ENCODE results near the gene BRME1.

Gene BRME1

GRCh38 chr19:13890136-13890535 lies 15.8 kb downstream of the BRME1 start:
- WGBS, 2 donors (ENCODE audit: extremely low coverage in 2 of 2, insufficient read length in 2 of 2, insufficient replicate concordance in 1 of 2): no CpG with 5 or more reads among the region's 13 CpGs
- H3K14ac ChIP-seq (ENCODE audit: low read length): no peak overlapping the region

DNA sequence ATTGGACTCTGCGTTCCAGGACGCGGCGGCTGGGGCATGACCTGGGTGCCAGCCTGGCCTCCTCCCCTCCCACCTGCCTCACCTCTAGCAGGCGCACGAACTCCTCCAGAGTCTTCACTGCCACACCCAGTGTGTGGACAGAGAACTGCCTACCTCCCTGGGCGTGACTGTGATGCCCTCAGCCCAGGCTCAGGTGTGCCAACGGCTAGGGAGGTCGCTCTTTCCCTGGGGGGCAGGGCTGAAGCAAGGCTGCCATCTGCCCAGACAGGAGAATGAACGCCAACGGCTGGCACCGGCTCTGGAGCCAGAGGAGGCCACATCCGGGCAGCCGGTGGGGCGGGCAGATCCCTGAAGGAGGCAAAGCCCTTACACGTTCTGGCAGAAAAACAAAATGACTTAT lies 17.6 kb downstream of the BRME1 start:
- Histone ChIP-seq H3K4ac (ENCODE audit: low read length) (no peak overlapping the region), H3K4me2 (ENCODE audit: insufficient read depth, low read length, poor library complexity, severe bottlenecking) (no peak overlapping the region), H2BK5ac (ENCODE audit: low read length) (no peak overlapping the region), H3K27me3 (ENCODE audit: control insufficient read depth in 3 of 3, insufficient read depth in 3 of 3, low read depth in 1 of 3, low read length in 3 of 3) (no peaks in the 10 kb centered on the region), H2AK5ac (ENCODE audit: low read depth, low read length) (no peak overlapping the region), H3K4me1 (ENCODE audit: control insufficient read depth in 2 of 2, insufficient read depth in 1 of 2, low read depth in 1 of 2, low read length in 2 of 2) (no peaks in the 10 kb centered on the region), H3K79me1 (ENCODE audit: low read depth, low read length) (no peaks in the 10 kb centered on the region), H4K8ac (ENCODE audit: low read depth, low read length) (peak overlapping the region; percentile 58), H4K91ac (ENCODE audit: low read depth, low read length, poor library complexity) (no peak overlapping the region), H3K14ac (ENCODE audit: low read length) (no peak overlapping the region), H2BK12ac (ENCODE audit: low read length) (peak overlapping the region; percentile 53), H2BK120ac (ENCODE audit: low read depth, low read length) (no peak overlapping the region), H3K9ac (ENCODE audit: low read depth, low read length, poor library complexity) (no peak overlapping the region), H2AFZ (ENCODE audit: low read length) (no peak overlapping the region), H3K23ac (ENCODE audit: low read depth, low read length, poor library complexity) (no peak overlapping the region), H3K4me3 (ENCODE audit: low read length in 2 of 2) (no peak overlapping the region), H3K9me3 (replicated peaks in 1 of 2; ENCODE audit: control insufficient read depth in 2 of 2, insufficient read depth in 1 of 2, low read depth in 1 of 2, low read length in 2 of 2) (no peaks in the 10 kb centered on the region), H2BK15ac (ENCODE audit: low read length) (no peak overlapping the region), H3K18ac (ENCODE audit: low read length) (peak overlapping the region; percentile 46), H3K27ac (replicated peaks; ENCODE audit: low read length) (no peak overlapping the region), H3K36me3 (replicated peaks in 1 of 2; ENCODE audit: control insufficient read depth in 2 of 2, insufficient read depth in 2 of 2, low read length in 2 of 2) (no peaks in the 10 kb centered on the region)
- no peak for DNase-seq (ENCODE audit: low spot score)
- WGBS, 2 donors (ENCODE audit: extremely low coverage in 2 of 2, insufficient read length in 2 of 2, insufficient replicate concordance in 1 of 2): no CpG with 5 or more reads among the region's 16 CpGs

More at GRCh38 chr19:13890136-13890535, 15.8 kb downstream of the BRME1 start:
- H3K23ac ChIP-seq (ENCODE audit: low read depth, low read length, poor library complexity): no peak overlapping the region
- H3K4me1 ChIP-seq (ENCODE audit: control insufficient read depth in 2 of 2, insufficient read depth in 1 of 2, low read depth in 1 of 2, low read length in 2 of 2): no peaks in the 10 kb centered on the region
- H2BK15ac ChIP-seq (ENCODE audit: low read length): peak overlapping the region; percentile 6
- H3K36me3 ChIP-seq (replicated peaks in 1 of 2; ENCODE audit: control insufficient read depth in 2 of 2, insufficient read depth in 2 of 2, low read length in 2 of 2): no peaks in the 10 kb centered on the region
- peak overlapping the region; percentile 13 for H3K18ac ChIP-seq (ENCODE audit: low read length)
- no peak overlapping the region for H4K91ac ChIP-seq (ENCODE audit: low read depth, low read length, poor library complexity)
- no peak overlapping the region for H3K27ac ChIP-seq (replicated peaks; ENCODE audit: low read length)
- H2AFZ ChIP-seq (ENCODE audit: low read length): no peak overlapping the region
- DNase-seq (ENCODE audit: low spot score): no peak
- H3K9me3 ChIP-seq (replicated peaks in 1 of 2; ENCODE audit: control insufficient read depth in 2 of 2, insufficient read depth in 1 of 2, low read depth in 1 of 2, low read length in 2 of 2): no peaks in the 10 kb centered on the region
- no peaks in the 10 kb centered on the region for H3K79me1 ChIP-seq (ENCODE audit: low read depth, low read length)
- no peak overlapping the region for H3K4me2 ChIP-seq (ENCODE audit: insufficient read depth, low read length, poor library complexity, severe bottlenecking)
- H3K9ac ChIP-seq (ENCODE audit: low read depth, low read length, poor library complexity): peak overlapping the region; percentile 40
- H3K27me3 ChIP-seq (ENCODE audit: control insufficient read depth in 3 of 3, insufficient read depth in 3 of 3, low read depth in 1 of 3, low read length in 3 of 3): no peaks in the 10 kb centered on the region
- peak overlapping the region; percentile 36 for H2AK5ac ChIP-seq (ENCODE audit: low read depth, low read length)
- H3K4me3 ChIP-seq (ENCODE audit: low read length in 2 of 2): no peak overlapping the region
- H2BK120ac ChIP-seq (ENCODE audit: low read depth, low read length): no peak overlapping the region
- no peak overlapping the region for H4K8ac ChIP-seq (ENCODE audit: low read depth, low read length)
- peak overlapping the region; percentile 24 for H2BK5ac ChIP-seq (ENCODE audit: low read length)
- no peak overlapping the region for H3K4ac ChIP-seq (ENCODE audit: low read length)
- no peak overlapping the region for H2BK12ac ChIP-seq (ENCODE audit: low read length)

GRCh38 chr19:13887517-13887916 lies 18.4 kb downstream of the BRME1 start:
- H4K8ac ChIP-seq (ENCODE audit: low read depth, low read length): no peak overlapping the region
- H4K91ac ChIP-seq (ENCODE audit: low read depth, low read length, poor library complexity): no peak overlapping the region
- no peak overlapping the region for H2AK5ac ChIP-seq (ENCODE audit: low read depth, low read length)
- peaks cover 1 to 2% of the 10 kb centered on the region in 2 donors for H3K4me1 ChIP-seq (ENCODE audit: control insufficient read depth in 2 of 2, insufficient read depth in 1 of 2, low read depth in 1 of 2, low read length in 2 of 2)
- no peak overlapping the region for H3K4me2 ChIP-seq (ENCODE audit: insufficient read depth, low read length, poor library complexity, severe bottlenecking)
- H3K14ac ChIP-seq (ENCODE audit: low read length): no peak overlapping the region
- H3K27ac ChIP-seq (replicated peaks; ENCODE audit: low read length): no peak overlapping the region
- no peak overlapping the region for H2BK15ac ChIP-seq (ENCODE audit: low read length)
- H3K9ac ChIP-seq (ENCODE audit: low read depth, low read length, poor library complexity): peak overlapping the region; percentile 24
- no peak for DNase-seq (ENCODE audit: low spot score)
- H2BK120ac ChIP-seq (ENCODE audit: low read depth, low read length): no peak overlapping the region
- no peaks in the 10 kb centered on the region for H3K9me3 ChIP-seq (replicated peaks in 1 of 2; ENCODE audit: control insufficient read depth in 2 of 2, insufficient read depth in 1 of 2, low read depth in 1 of 2, low read length in 2 of 2)
- no peak overlapping the region for H3K4ac ChIP-seq (ENCODE audit: low read length)
- H3K36me3 ChIP-seq (replicated peaks in 1 of 2; ENCODE audit: control insufficient read depth in 2 of 2, insufficient read depth in 2 of 2, low read length in 2 of 2): no peaks in the 10 kb centered on the region
- no peak overlapping the region for H2BK12ac ChIP-seq (ENCODE audit: low read length)
- H3K4me3 ChIP-seq (ENCODE audit: low read length in 2 of 2): no peak overlapping the region
- no peak overlapping the region for H2BK5ac ChIP-seq (ENCODE audit: low read length)
- no peaks in the 10 kb centered on the region for H3K27me3 ChIP-seq (ENCODE audit: control insufficient read depth in 3 of 3, insufficient read depth in 3 of 3, low read depth in 1 of 3, low read length in 3 of 3)
- H3K18ac ChIP-seq (ENCODE audit: low read length): no peak overlapping the region
- H3K23ac ChIP-seq (ENCODE audit: low read depth, low read length, poor library complexity): no peak overlapping the region
- no peak overlapping the region for H2AFZ ChIP-seq (ENCODE audit: low read length)
- no peaks in the 10 kb centered on the region for H3K79me1 ChIP-seq (ENCODE audit: low read depth, low read length)
- no CpG with 5 or more reads among the region's 5 CpGs for WGBS, 2 donors (ENCODE audit: extremely low coverage in 2 of 2, insufficient read length in 2 of 2, insufficient replicate concordance in 1 of 2)

DNA sequence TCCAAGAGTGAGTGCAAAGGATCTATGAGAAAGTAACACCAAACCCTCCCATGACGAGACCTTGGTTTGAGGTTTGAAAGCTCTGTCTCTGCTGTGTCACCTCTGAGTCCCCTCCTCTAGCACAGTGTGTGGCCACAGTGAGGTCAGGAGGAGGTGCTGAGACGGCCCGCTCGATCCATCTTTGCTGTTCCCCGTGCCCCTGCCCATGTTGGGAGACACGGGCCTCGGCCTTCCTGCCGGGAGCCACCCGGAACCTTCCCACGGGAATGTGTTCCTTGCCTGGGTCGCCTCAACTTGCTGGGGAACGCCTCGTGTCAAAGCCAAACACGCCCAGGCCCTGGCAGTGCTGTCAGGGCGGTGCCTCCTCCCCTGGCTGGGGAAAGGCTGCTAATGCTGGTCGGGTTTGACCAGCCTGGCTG lies 18.9 kb downstream of the BRME1 start:
- no peak for DNase-seq (ENCODE audit: low spot score)
- H3K27me3 ChIP-seq (ENCODE audit: control insufficient read depth in 3 of 3, insufficient read depth in 3 of 3, low read depth in 1 of 3, low read length in 3 of 3): no peaks in the 10 kb centered on the region
- H4K91ac ChIP-seq (ENCODE audit: low read depth, low read length, poor library complexity): no peak overlapping the region
- no peak overlapping the region for H3K4ac ChIP-seq (ENCODE audit: low read length)
- H3K36me3 ChIP-seq (replicated peaks in 1 of 2; ENCODE audit: control insufficient read depth in 2 of 2, insufficient read depth in 2 of 2, low read length in 2 of 2): no peaks in the 10 kb centered on the region
- H3K23ac ChIP-seq (ENCODE audit: low read depth, low read length, poor library complexity): no peak overlapping the region
- no peak overlapping the region for H4K8ac ChIP-seq (ENCODE audit: low read depth, low read length)
- H3K14ac ChIP-seq (ENCODE audit: low read length): no peak overlapping the region
- H2BK120ac ChIP-seq (ENCODE audit: low read depth, low read length): no peak overlapping the region
- no peak overlapping the region for H3K4me2 ChIP-seq (ENCODE audit: insufficient read depth, low read length, poor library complexity, severe bottlenecking)
- H3K4me1 ChIP-seq (ENCODE audit: control insufficient read depth in 2 of 2, insufficient read depth in 1 of 2, low read depth in 1 of 2, low read length in 2 of 2): peaks cover 2 to 7% of the 10 kb centered on the region in 2 donors
- peak overlapping the region; percentile 24 for H3K9ac ChIP-seq (ENCODE audit: low read depth, low read length, poor library complexity)
- H2BK15ac ChIP-seq (ENCODE audit: low read length): no peak overlapping the region
- H3K79me1 ChIP-seq (ENCODE audit: low read depth, low read length): no peaks in the 10 kb centered on the region
- H3K4me3 ChIP-seq (ENCODE audit: low read length in 2 of 2): no peak overlapping the region
- H3K18ac ChIP-seq (ENCODE audit: low read length): peak overlapping the region; percentile 2
- no CpG with 5 or more reads among the region's 16 CpGs for WGBS, 2 donors (ENCODE audit: extremely low coverage in 2 of 2, insufficient read length in 2 of 2, insufficient replicate concordance in 1 of 2)
- H2AK5ac ChIP-seq (ENCODE audit: low read depth, low read length): no peak overlapping the region
- H3K9me3 ChIP-seq (replicated peaks in 1 of 2; ENCODE audit: control insufficient read depth in 2 of 2, insufficient read depth in 1 of 2, low read depth in 1 of 2, low read length in 2 of 2): no peaks in the 10 kb centered on the region
- no peak overlapping the region for H2BK5ac ChIP-seq (ENCODE audit: low read length)
- H2AFZ ChIP-seq (ENCODE audit: low read length): no peak overlapping the region
- H3K27ac ChIP-seq (replicated peaks; ENCODE audit: low read length): no peak overlapping the region
- H2BK12ac ChIP-seq (ENCODE audit: low read length): no peak overlapping the region

Data from neuronal stem cell (in vitro differentiated cells).